ENCODE results near the gene TMEM232.

TMEM232 gene

DNA sequence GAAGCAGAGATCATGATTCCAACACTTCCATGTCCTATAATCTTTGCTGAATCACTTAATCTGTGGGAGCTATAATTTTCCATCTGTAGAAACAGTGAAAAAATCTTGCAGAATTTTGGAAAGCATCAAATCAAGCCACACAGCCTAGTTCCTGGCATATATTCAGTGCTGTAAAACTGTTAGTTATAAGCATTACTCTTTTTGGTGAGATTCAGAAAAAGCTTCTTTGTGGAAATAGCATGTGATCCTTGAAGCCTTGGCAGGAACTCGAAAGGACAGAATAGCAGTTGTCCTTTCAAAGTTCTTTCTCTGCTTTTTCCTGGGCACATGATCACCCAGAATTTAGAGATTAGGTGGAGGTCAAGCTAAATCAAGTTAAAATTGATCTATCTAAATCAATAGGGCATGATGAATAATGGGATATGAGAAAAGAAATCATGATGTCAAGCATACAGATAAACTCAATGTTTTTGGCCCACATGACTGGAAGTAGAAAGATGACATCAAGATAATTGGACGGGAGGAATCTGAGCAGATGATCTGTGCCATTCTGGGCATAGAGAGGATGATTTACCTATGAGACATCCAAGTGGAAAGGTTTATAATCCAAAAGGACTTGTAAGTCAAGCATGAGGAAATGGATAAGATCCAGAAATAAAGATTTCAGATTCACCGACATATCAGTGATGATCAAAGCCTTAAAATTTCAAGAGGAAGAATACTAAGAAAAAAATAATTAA, 73.1 kb downstream of the TMEM232 start:
- TF ChIP-seq, protein P1, sequence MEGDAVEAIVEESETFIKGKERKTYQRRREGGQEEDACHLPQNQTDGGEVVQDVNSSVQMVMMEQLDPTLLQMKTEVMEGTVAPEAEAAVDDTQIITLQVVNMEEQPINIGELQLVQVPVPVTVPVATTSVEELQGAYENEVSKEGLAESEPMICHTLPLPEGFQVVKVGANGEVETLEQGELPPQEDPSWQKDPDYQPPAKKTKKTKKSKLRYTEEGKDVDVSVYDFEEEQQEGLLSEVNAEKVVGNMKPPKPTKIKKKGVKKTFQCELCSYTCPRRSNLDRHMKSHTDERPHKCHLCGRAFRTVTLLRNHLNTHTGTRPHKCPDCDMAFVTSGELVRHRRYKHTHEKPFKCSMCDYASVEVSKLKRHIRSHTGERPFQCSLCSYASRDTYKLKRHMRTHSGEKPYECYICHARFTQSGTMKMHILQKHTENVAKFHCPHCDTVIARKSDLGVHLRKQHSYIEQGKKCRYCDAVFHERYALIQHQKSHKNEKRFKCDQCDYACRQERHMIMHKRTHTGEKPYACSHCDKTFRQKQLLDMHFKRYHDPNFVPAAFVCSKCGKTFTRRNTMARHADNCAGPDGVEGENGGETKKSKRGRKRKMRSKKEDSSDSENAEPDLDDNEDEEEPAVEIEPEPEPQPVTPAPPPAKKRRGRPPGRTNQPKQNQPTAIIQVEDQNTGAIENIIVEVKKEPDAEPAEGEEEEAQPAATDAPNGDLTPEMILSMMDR (IDR thresholded peaks at IDR 0.05; ENCODE audit: borderline replicate concordance, insufficient read depth, low read depth, low read length), result no peak

DNA sequence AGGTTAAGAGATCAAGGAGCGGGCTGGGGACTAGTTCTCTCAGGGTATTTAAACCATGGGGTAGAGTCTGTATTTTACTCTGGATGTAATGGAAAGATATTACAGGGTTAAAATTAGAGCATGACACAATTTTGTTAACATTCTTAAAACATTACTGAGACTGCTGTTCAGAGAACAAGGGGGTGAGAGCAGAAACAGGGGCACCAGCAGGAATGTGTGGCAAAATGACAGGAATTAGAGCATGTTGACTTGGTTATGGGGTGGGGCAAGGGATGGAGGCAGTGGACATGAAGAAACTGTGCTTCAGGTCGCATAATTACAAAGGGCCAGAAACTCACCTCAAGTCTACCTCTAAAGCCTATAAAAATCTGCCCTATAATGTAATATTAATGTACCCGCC, 75.0 kb downstream of the TMEM232 start:
- TF ChIP-seq, protein P1 (IDR thresholded peaks at IDR 0.05; ENCODE audit: borderline replicate concordance, insufficient read depth, low read depth, low read length), result no peak
- no peak overlapping the region for H3K4me3 ChIP-seq (ENCODE audit: low read depth, low read length)

More for the DNA sequence above, 73.1 kb downstream of the TMEM232 start:
- no peak overlapping the region for H3K4me3 ChIP-seq (ENCODE audit: low read depth, low read length)

DNA sequence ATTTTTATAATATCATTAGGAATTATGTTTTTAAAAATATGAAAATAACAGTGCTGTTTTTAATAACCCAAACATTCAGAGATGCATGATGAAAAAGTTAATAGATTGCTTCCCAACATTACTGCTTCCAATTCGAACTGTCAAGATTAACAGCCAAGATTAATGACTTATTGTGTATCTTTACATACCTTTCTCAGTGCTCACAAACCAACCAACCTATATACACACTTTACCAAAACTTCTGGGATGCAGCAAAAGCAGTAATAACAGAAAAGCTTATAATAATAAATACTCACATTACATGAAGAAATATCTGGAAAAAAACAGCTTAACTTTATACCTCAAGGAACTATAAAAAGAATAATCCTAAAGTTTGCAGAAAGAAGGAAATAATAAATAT, 82.1 kb downstream of the TMEM232 start:
- no peak overlapping the region for H3K4me3 ChIP-seq (ENCODE audit: low read depth, low read length)
- TF ChIP-seq, protein P1 (IDR thresholded peaks at IDR 0.05; ENCODE audit: borderline replicate concordance, insufficient read depth, low read depth, low read length), result no peak

DNA sequence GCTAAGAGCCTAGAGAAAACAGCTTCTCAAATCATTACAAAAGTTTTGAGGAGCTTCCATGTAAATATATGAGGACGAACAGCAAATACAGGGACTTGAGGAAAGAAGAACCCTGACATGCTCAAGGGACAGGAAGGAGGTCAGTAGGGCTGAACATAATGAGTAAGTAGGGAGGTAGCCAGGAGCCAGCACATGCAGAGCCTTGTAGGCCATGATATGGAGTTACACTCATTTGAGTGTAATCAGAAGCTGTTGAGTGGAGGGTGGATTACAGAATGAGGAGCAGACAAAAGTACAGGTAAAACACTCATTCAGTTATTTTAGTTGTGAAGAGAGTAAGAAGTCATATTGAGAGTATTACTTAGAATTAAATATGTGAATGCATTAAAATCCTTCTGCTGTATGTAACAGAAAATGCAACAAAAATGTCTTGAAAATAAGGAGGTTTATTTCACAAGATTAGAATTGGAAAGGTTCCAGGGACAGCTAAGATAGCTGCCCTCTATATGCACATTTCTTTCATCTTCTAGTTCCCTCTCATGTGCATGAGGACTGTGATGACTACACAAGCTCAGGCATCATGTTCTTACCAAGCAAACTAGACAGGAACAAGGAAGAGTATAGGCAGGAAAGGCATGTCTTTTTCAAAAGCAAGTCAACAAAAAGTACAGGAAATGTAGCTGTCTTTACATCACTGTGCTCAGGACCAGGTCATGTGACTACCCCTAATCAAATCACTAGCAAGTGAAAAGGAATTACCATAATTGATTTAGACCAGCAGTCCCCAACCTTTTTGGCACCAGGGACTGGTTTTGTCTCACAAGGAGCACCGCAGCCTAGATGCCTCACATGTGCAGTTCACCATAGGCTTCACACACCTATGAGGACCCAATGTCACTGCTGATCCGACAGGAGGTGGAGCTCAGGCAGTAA, 87.2 kb downstream of the TMEM232 start:
- TF ChIP-seq, protein P1 (IDR thresholded peaks at IDR 0.05; ENCODE audit: borderline replicate concordance, insufficient read depth, low read depth, low read length), result no peak
- no peak overlapping the region for H3K4me3 ChIP-seq (ENCODE audit: low read depth, low read length)

DNA sequence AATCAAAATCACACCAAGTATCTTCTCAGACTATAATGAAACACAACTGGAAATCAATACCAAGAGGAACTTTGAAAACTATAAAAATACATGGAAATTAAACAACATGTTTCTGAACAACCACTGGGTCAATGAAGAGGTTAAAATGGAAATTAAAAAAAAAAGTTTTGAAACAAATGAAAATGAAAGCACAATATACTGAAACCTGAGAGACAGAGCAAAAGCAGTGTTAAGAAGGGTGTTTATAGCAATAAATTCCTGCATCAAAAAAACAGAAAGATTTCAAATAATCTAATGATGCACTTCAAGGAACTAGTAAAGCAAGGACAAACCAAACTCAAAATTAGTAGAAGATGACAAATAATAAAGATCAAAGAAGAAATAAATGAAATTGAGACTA, 92.0 kb downstream of the TMEM232 start:
- TF ChIP-seq, protein P1 (IDR thresholded peaks at IDR 0.05; ENCODE audit: borderline replicate concordance, insufficient read depth, low read depth, low read length), result no peak
- H3K4me3 ChIP-seq (ENCODE audit: low read depth, low read length), result no peak overlapping the region

DNA sequence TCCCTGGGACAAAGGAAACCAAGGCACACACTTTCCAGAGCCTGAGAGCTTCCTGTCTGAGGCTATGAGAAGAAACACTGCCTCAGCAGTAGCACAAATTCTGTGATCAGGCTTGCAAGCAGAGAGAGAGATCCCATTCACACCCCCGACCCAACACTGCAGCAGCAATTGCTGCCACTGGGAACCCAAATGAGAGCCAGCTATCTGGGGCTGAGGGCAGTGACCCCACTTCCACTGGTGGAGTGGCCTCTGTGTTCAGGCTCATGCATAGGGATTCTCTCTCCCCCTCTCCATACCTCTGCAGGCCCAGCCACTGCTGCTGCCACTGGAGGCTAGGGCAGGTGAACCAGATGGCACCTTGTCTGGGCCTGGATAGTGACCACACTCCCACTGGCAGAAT, 95.2 kb downstream of the TMEM232 start:
- TF ChIP-seq, protein P1 (IDR thresholded peaks at IDR 0.05; ENCODE audit: borderline replicate concordance, insufficient read depth, low read depth, low read length), result no peak
- no peak overlapping the region for H3K4me3 ChIP-seq (ENCODE audit: low read depth, low read length)
